ENCODE measurements around the gene GNA12.

Gene GNA12

GRCh38 chr7:2883101-2883500, 39.0 kb upstream of the GNA12 start:
- DNase-seq (ENCODE audit: low spot score) = no peak
- TF ChIP-seq, protein P1, sequence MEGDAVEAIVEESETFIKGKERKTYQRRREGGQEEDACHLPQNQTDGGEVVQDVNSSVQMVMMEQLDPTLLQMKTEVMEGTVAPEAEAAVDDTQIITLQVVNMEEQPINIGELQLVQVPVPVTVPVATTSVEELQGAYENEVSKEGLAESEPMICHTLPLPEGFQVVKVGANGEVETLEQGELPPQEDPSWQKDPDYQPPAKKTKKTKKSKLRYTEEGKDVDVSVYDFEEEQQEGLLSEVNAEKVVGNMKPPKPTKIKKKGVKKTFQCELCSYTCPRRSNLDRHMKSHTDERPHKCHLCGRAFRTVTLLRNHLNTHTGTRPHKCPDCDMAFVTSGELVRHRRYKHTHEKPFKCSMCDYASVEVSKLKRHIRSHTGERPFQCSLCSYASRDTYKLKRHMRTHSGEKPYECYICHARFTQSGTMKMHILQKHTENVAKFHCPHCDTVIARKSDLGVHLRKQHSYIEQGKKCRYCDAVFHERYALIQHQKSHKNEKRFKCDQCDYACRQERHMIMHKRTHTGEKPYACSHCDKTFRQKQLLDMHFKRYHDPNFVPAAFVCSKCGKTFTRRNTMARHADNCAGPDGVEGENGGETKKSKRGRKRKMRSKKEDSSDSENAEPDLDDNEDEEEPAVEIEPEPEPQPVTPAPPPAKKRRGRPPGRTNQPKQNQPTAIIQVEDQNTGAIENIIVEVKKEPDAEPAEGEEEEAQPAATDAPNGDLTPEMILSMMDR (IDR thresholded peaks at IDR 0.05; ENCODE audit: extremely low read depth, missing control alignments) = no peak

GRCh38 chr7:2882111-2882510, 38.0 kb upstream of the GNA12 start:
- no peak for DNase-seq (ENCODE audit: low spot score)
- TF ChIP-seq, protein P1 (IDR thresholded peaks at IDR 0.05; ENCODE audit: extremely low read depth, missing control alignments) = no peak

GRCh38 chr7:2880874-2881533, 36.9 kb upstream of the GNA12 start:
- DNase-seq (ENCODE audit: low spot score) = no peak
- TF ChIP-seq, protein P1 (IDR thresholded peaks at IDR 0.05; ENCODE audit: extremely low read depth, missing control alignments) = no peak

GRCh38 chr7:2880051-2880450, 35.9 kb upstream of the GNA12 start:
- TF ChIP-seq, protein P1 (IDR thresholded peaks at IDR 0.05; ENCODE audit: extremely low read depth, missing control alignments) = no peak
- DNase-seq (ENCODE audit: low spot score) = no peak

- TF ChIP-seq, protein P1 (IDR thresholded peaks at IDR 0.05; ENCODE audit: extremely low read depth, missing control alignments) = no peak
- no peak for DNase-seq (ENCODE audit: low spot score)
Measured at GRCh38 chr7:2879354-2879753, 35.2 kb upstream of the GNA12 start.

DNA sequence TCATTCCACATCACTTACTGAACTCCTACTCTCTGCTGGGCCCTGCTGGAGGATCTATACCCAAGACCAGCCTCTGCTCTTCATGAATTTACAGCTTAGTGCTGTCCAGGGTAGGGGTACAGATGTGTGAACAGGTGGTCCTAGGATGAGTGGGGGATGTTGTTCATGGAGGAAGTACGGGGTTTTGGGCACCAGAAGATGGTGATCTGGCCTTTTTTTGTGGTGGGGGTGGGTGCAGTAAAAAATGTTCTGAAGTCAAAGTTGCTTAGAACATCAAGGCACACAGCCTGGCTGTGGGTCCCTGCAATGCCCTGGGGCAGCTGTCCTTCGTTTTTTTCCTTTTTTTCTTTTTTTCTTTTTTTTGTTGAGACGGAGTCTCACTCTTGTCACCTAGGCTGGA, 34.2 kb upstream of the GNA12 start:
- no peak for DNase-seq (ENCODE audit: low spot score)
- TF ChIP-seq, protein P1 (IDR thresholded peaks at IDR 0.05; ENCODE audit: extremely low read depth, missing control alignments) = no peak

DNA sequence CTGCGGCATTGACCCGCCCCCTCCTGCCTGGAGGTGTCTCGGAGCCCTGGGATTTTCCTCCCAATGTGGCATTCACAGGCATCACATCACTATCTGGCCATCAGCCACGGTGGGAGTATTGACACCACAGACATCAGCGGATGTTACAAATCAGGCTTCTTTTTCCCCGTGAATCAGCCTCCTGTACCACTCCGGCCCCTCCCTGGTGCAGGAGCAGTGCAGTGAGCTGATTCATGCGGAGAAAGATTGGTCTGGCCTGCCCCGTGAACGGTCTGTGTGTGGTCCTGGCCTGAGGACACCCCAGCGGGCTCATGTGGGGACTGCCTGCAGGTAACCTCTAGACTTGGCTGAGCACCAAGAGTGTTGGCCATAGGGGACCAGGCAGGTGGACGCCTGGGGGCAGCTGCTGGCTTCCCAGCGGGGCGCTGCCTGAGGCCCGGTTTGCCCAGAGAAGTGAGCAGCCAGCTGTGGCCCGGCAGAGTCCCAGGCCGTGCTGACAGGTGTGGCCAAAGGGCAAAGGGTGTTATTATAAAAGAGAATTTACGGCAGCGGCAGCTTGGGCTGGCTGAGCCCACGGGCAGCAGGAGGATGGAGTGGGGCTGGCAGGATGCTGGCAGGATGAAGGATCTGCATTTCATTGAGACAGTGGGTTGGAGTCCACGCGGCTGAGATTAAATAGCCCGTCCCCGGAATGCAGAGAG, 32.1 kb upstream of the GNA12 start:
- TF ChIP-seq, protein P1 (IDR thresholded peaks at IDR 0.05; ENCODE audit: extremely low read depth, missing control alignments) = no peak
- no peak for DNase-seq (ENCODE audit: low spot score)
